H1 (cell line): Measurements from ENCODE around the gene NECTIN3. TPM values are rescaled to one million over a fixed set of nuclear protein-coding genes. Genes with fewer than 3 reads are reported as not detected.

ENCODE experiments used
- CTCF ChIA-PET: fragments of 300-600 bp; sonication (Branson Sonifier 250); formaldehyde crosslinking; loops from one replicate; lab custom pipeline; 2021; ENCODE audit not compliant: partially characterized antibody; lab: Charles Lee
- POLR2A ChIA-PET: fragments of 300-600 bp; sonication (Branson Sonifier 250); formaldehyde crosslinking; loops from one replicate; lab custom pipeline; 2021; ENCODE audit warnings: inconsistent platforms; ENCODE audit not compliant: partially characterized antibody; lab: Charles Lee
- DNase-seq, 2 experiments: peaks; one replicate each; pipeline versions ENCODE4 v3.0.0 to v3.0.0-alpha.2; 2010 to 2022; ENCODE audit warnings: low spot score in 2 of 2, low read depth in 1 of 2, mixed read lengths in 1 of 2
- FAIRE-seq: peaks from 2 replicates; lab custom pipeline; 2011; peaks lifted over from hg19 to GRCh38; lab: Jason Lieb, UNC
- H2AFZ ChIP-seq: 2 replicates; pipeline ENCODE4 v1.8.1; 2012; ENCODE audit warnings: low read length, inconsistent platforms
- H2AK5ac ChIP-seq: 2 replicates; pipeline ENCODE4 v1.6.1; 2013; ENCODE audit warnings: low read depth, low read length
- H2BK120ac ChIP-seq: replicated peaks from 2 replicates; pipeline ENCODE3; 2013; ENCODE audit warnings: low read depth, low read length, inconsistent platforms
- H2BK12ac ChIP-seq: 2 replicates; pipeline ENCODE4 v1.6.1; 2013; ENCODE audit warnings: low read depth, low read length
- H2BK15ac ChIP-seq: 2 replicates; pipeline ENCODE4 v1.6.1; 2013; ENCODE audit warnings: low read length
- H2BK20ac ChIP-seq: 2 replicates; pipeline ENCODE4 v1.6.1; 2013; ENCODE audit warnings: low read length
- H2BK5ac ChIP-seq: 2 replicates; pipeline ENCODE4 v1.6.1; 2013; ENCODE audit warnings: low read depth, low read length
- H3K14ac ChIP-seq: 2 replicates; pipeline ENCODE4 v1.6.1; 2013; ENCODE audit warnings: inconsistent platforms; ENCODE audit not compliant: insufficient read length
- H3K18ac ChIP-seq: 2 replicates; pipeline ENCODE4 v1.6.1; 2013; ENCODE audit warnings: low read length; ENCODE audit errors: extremely low read depth
- H3K23ac ChIP-seq: 2 replicates; pipeline ENCODE4 v1.6.1; 2013; ENCODE audit warnings: inconsistent platforms; ENCODE audit not compliant: insufficient read length
- H3K23me2 ChIP-seq: 2 replicates; pipeline ENCODE4 v1.6.1; 2013; ENCODE audit warnings: low read depth, low read length
- H3K27ac ChIP-seq: 2 replicates; pipeline ENCODE4 v1.6.1; 2011; ENCODE audit warnings: low read depth, low read length, inconsistent platforms
- H3K27me3 ChIP-seq, 4 experiments: replicated peaks in 1 of 4; 1 replicate in 1 of 4; 2 replicates in 3 of 4; pipeline versions ENCODE4 v1.6.1 to v1.8.1; 2011 to 2013; ENCODE audit warnings: low read length in 3 of 4, mild to moderate bottlenecking in 3 of 4, inconsistent platforms in 2 of 4, mixed read lengths in 2 of 4, moderate library complexity in 1 of 4; ENCODE audit not compliant: control insufficient read depth in 3 of 4, insufficient read depth in 3 of 4; ENCODE audit errors: extremely low read depth in 1 of 4
- H3K36me3 ChIP-seq, 4 experiments: 2 replicates each; pipeline versions ENCODE4 v1.6.1 to v1.8.1; 2011 to 2013; ENCODE audit warnings: mild to moderate bottlenecking in 4 of 4, low read length in 3 of 4, moderate library complexity in 2 of 4, control low read depth in 1 of 4, inconsistent platforms in 1 of 4; ENCODE audit not compliant: insufficient read depth in 4 of 4, control insufficient read depth in 2 of 4
- H3K4ac ChIP-seq: replicated peaks from 2 replicates; pipeline ENCODE3; 2013; ENCODE audit warnings: low read length, low read depth, mixed read lengths, inconsistent platforms; ENCODE audit not compliant: insufficient read length
- H3K4me1 ChIP-seq, 4 experiments: replicated peaks in 1 of 4; 1 replicate in 1 of 4; 2 replicates in 3 of 4; pipeline versions ENCODE4 v1.6.1 to v1.8.1; 2011 to 2013; ENCODE audit warnings: low read length in 3 of 4, inconsistent platforms in 2 of 4, mixed read lengths in 1 of 4; ENCODE audit not compliant: insufficient read depth in 4 of 4, control insufficient read depth in 3 of 4
- H3K4me2 ChIP-seq, 2 experiments: 2 replicates each; pipeline versions ENCODE4 v1.6.1 to v1.8.1; 2011 to 2013; ENCODE audit warnings: low read depth in 2 of 2, low read length in 2 of 2, control low read depth in 1 of 2, inconsistent platforms in 1 of 2, mild to moderate bottlenecking in 1 of 2; ENCODE audit not compliant: insufficient read depth in 1 of 2
- H3K4me3 ChIP-seq, 4 experiments: fragments of 200-600, 300-600 bp in 1 of 4; sonication (generic), shearing (Covaris generic), sonication (Bioruptor Twin) in 1 of 4; 2 replicates each; pipeline versions ENCODE4 v1.5.1 to v1.8.1; 2011 to 2016; ENCODE audit warnings: low read length in 4 of 4, low read depth in 3 of 4, control low read depth in 2 of 4, inconsistent platforms in 2 of 4, mild to moderate bottlenecking in 2 of 4, mixed read lengths in 1 of 4, moderate library complexity in 1 of 4; ENCODE audit not compliant: insufficient read depth in 2 of 4; ENCODE audit errors: extremely low read depth in 1 of 4
- H3K56ac ChIP-seq: replicated peaks from 2 replicates; pipeline ENCODE3; 2013; ENCODE audit warnings: low read depth, mild to moderate bottlenecking, mixed read lengths, low read length, inconsistent platforms; ENCODE audit not compliant: insufficient read length
- H3K79me1 ChIP-seq: 2 replicates; pipeline ENCODE4 v1.6.1; 2013; ENCODE audit warnings: low read depth, low read length, control low read depth
- H3K79me2 ChIP-seq, 2 experiments: 2 replicates each; pipeline versions ENCODE4 v1.6.1 to v1.8.1; 2012 to 2013; ENCODE audit warnings: low read length in 2 of 2, mild to moderate bottlenecking in 2 of 2, inconsistent platforms in 1 of 2; ENCODE audit not compliant: insufficient read depth in 2 of 2, control insufficient read depth in 1 of 2
- H3K9ac ChIP-seq, 4 experiments: replicated peaks in 1 of 4; 1 replicate in 1 of 4; 2 replicates in 3 of 4; pipeline versions ENCODE4 v1.6.1 to v1.8.1; 2011 to 2013; ENCODE audit warnings: low read depth in 3 of 4, low read length in 3 of 4, control low read depth in 2 of 4, mild to moderate bottlenecking in 2 of 4, moderate library complexity in 2 of 4, inconsistent platforms in 1 of 4; ENCODE audit errors: extremely low read depth in 1 of 4
- H3K9me3 ChIP-seq, 2 experiments: 2 replicates each; pipeline versions ENCODE4 v1.6.1 to v1.8.1; 2012 to 2013; ENCODE audit warnings: mild to moderate bottlenecking in 2 of 2, moderate library complexity in 2 of 2, control low read depth in 1 of 2, inconsistent platforms in 1 of 2, low read depth in 1 of 2, low read length in 1 of 2, mixed read lengths in 1 of 2; ENCODE audit not compliant: insufficient read depth in 2 of 2
- H4K20me1 ChIP-seq, 2 experiments: replicated peaks in 1 of 2; 2 replicates each; pipeline versions ENCODE3 to v1.8.1; 2011 to 2013; ENCODE audit warnings: inconsistent platforms in 2 of 2, low read length in 2 of 2, mild to moderate bottlenecking in 1 of 2; ENCODE audit not compliant: insufficient read depth in 2 of 2, control insufficient read depth in 1 of 2
- H4K5ac ChIP-seq: 2 replicates; pipeline ENCODE4 v1.6.1; 2013; ENCODE audit warnings: low read length, low read depth, mixed read lengths, inconsistent platforms; ENCODE audit not compliant: insufficient read length
- H4K8ac ChIP-seq: 2 replicates; pipeline ENCODE4 v1.8.0; 2013; ENCODE audit warnings: mild to moderate bottlenecking, moderate library complexity, low read length, inconsistent platforms; ENCODE audit not compliant: insufficient read depth; ENCODE audit errors: extremely low read depth
- H4K91ac ChIP-seq: replicated peaks from 2 replicates; pipeline ENCODE3; 2013; ENCODE audit warnings: low read length, mixed read lengths, inconsistent platforms; ENCODE audit not compliant: insufficient read length
- RXRA ChIP-seq: IDR thresholded peaks from 2 replicates; pipeline ENCODE4 v1.6.1; 2011; ENCODE audit warnings: low read depth, mild to moderate bottlenecking, low read length, moderate library complexity; ENCODE audit not compliant: insufficient read depth
- SIX5 ChIP-seq: IDR thresholded peaks from 2 replicates; pipeline ENCODE4 v1.6.1; 2011; ENCODE audit warnings: mild to moderate bottlenecking, low read depth, low read length
- polyA plus RNA-seq, 7 experiments: library from polyadenylated mRNA; depleted of rRNA in 3 of 7; stranded (reverse) in 5 of 7; unstranded in 2 of 7; fragments of >200 nt in 5 of 7; fragments of 200-250 nt in 2 of 7; gene quantifications; 1 replicate in 5 of 7; 2 replicates in 1 of 7; 4 replicates in 1 of 7; pipeline versions ENCODE4 v1.2.1 to v1.2.3, GENCODE V29; 2011 to 2013; ENCODE audit warnings: missing spikeins in 2 of 7, mixed read lengths in 2 of 7
- total RNA-seq: library from RNA; stranded (reverse); fragmentation: NEBNext Ultra II Directional; extraction: Animal tissue kit (Norgen Biotek cat#: 25700); gene quantifications from 2 replicates; pipeline ENCODE4 v1.2.1, GENCODE V29; 2021

NECTIN3 gene
- total and polyA plus RNA-seq, 2 of the 8 experiments (the other 6 are each of a cell fraction or from before 2014, with no cell fraction given), result 13.6 to 50.6 TPM

GRCh38 chr3:111087924-111088469 lies 16.4 kb downstream of the NECTIN3 start:
- no peak overlapping the region for H2BK12ac ChIP-seq
- no peak overlapping the region for H3K56ac ChIP-seq
- H3K23ac ChIP-seq, result no peak overlapping the region
- H2BK120ac ChIP-seq, result no peak overlapping the region
- H3K9ac ChIP-seq, result no peak overlapping the region; a peak in 1 of 7 replicates
- H3K9me3 ChIP-seq, result no peaks in the 10 kb centered on the region
- no peaks in the 10 kb centered on the region for H3K36me3 ChIP-seq
- no peaks in the 10 kb centered on the region for H3K27me3 ChIP-seq
- no peak overlapping the region for H4K8ac ChIP-seq
- H3K4me3 ChIP-seq, result peak overlapping the region in 1 of 4 experiments; percentile 37; a peak in 3 of 8 replicates
- H4K20me1 ChIP-seq, result peaks cover 0 to 2% of the 10 kb centered on the region in 2 experiments
- no peak overlapping the region for H3K4ac ChIP-seq
- peak overlapping the region; percentile 58 to 91 for H3K4me2 ChIP-seq
- peak overlapping the region; percentile 38; the same call in 1 of the 2 replicates for H3K18ac ChIP-seq
- H4K5ac ChIP-seq, result no peak overlapping the region
- H3K4me1 ChIP-seq, result peaks cover 1 to 25% (median 9%) of the 10 kb centered on the region in 4 experiments; a peak in 6 of 7 replicates
- H2BK15ac ChIP-seq, result no peak overlapping the region
- no peak overlapping the region for H2AK5ac ChIP-seq
- no peak overlapping the region for H2BK20ac ChIP-seq
- no peak overlapping the region for H2AFZ ChIP-seq
- no peak overlapping the region for H3K14ac ChIP-seq
- no peaks in the 10 kb centered on the region for H3K79me1 ChIP-seq
- no peak for DNase-seq
- TF ChIP-seq RXRA, result no peak
- TF ChIP-seq SIX5, result peak; percentile 25; the same call in 1 of the 2 replicates
- ChIA-PET CTCF (interaction anchor here (0.9 to 1.3 kb wide), 2 partner anchors 9 to 133 kb away, joined by 3 read pairs; no protein-coding TSS in a partner anchor), POLR2A (interaction anchor here (0.7 to 1.5 kb wide), 2 partner anchors 11 to 16 kb away, joined by 3 to 4 read pairs; no protein-coding TSS in a partner anchor)
- peak; percentile 86 for FAIRE-seq
- H3K23me2 ChIP-seq, result no peaks in the 10 kb centered on the region; the same call in 1 of the 2 replicates
- H2BK5ac ChIP-seq, result no peak overlapping the region
- H3K79me2 ChIP-seq, result peaks cover 17 to 100% of the 10 kb centered on the region in 2 experiments
- H4K91ac ChIP-seq, result no peak overlapping the region
- no peak overlapping the region; the same call in 1 of the 2 replicates for H3K27ac ChIP-seq
